GM19023 (cell line): ENCODE measurements around the gene GFY.

Source experiments
- ATAC-seq: cut with Tn5 transposase; IDR thresholded peaks from one replicate; pipeline ENCODE4 v1.9.1; 2021; ENCODE audit warnings: mild to moderate bottlenecking, moderate library complexity; ENCODE audit not compliant: unreplicated experiment

GFY gene

DNA sequence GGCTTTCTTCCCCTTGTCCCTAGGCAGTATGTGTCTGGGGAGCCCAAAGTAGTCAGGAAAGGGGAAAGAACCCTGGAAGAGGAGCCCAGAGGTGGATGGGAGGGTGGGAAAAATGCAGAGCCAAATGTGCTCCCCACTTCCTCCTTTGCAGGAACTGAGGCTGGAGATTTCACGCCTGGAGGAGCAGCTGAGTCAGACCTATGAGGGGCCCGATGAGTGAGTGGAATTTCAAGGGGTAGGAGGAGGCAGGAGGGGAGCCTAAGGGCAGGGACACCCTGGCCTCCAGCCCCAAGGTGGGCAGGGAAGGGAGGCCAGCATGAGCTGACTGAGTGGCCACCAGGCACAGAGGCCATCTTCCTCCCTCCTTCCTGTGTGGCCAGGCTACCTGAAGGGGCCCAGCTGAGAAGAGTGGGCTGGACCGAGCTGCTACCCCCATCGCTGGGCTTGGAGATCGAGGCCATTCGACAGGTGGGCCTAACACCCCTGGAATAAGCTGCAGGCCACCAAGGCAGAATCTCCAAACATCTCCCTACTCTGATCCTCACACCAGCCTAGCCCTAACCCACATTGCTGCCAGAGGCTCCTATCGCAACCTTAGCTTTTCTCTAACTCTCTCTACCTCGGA lies 16.3 kb upstream of the GFY start:
- no peak for ATAC-seq

DNA sequence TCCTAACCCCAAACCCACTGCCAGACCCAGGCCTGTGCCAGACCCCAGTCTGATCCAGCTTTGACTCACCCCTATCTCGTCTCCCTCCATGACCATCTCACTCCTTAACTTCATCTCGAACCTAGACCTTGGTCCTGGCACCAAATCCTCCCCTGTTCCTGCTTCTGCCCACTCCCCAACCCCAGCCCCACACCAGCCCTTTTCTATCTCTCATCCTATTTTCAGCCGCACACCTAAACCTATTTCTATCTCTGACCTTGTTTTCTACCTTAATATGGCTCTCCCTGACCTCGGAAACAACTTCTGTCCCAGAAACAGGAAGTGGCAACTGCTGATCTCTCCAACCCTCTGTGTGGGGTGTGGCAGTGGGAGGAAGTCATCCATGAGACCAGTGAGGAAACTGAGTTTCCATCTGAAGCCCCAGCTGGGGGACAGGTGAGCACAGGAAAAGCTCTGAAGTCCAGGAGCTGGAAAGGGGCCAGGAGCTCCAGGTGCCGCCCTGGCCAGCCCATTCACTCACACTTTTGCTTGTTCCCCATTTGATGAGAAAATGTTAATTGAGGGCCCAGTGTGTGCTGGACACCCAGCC lies 15.7 kb upstream of the GFY start:
- ATAC-seq: no peak

DNA sequence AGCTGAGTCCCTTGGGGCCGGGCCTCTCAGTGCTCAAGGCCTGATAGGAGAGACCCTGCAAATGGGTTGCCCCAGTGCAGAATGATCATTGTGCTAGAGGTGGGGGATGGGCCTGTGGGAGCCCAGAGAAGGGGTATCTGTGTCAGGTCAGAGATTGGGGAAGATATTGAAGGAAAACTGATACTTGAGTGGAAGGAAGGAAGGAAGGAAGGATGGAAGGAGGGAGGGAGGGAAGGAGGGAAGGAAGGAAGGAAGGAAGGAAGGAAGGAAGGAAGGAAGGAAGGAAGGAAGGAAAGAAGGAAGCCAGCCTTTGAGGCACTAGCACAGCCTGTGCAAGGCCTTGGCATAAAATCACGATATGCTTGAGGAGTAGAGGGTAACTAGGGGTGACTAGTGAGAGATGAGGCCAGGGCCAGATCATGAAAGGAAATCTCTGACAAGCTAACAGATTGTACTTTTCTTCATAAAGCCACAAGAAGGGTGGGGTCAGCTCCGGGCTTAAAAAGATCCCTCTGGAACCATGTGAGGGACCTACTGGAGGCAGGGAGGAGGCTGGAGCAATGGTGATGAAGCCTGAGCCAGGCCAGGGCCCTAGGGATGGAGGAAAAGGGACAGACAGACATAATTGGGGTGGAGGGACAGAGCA lies 13.4 kb upstream of the GFY start:
- ATAC-seq: no peak

DNA sequence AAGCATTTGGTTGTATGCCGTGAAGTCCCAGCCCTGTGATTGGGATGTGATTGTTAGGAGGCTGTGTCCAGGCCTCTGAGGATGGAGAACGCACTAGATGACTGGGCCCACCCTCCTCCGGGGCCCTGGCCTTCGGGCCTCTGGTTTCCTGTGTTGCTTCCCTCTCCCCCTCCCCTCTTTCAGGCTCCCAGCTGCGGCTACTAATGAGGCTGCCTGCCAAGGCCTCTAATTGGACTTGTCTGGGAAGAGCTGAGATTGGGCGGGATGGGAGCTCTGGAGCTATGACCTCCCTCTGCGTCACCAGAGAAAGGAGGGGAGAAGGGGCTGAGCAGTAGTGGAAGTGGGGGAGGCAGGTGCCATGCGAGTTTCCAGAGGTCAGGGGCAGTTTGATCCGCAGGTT lies 11.8 kb upstream of the GFY start:
- ATAC-seq: no peak

DNA sequence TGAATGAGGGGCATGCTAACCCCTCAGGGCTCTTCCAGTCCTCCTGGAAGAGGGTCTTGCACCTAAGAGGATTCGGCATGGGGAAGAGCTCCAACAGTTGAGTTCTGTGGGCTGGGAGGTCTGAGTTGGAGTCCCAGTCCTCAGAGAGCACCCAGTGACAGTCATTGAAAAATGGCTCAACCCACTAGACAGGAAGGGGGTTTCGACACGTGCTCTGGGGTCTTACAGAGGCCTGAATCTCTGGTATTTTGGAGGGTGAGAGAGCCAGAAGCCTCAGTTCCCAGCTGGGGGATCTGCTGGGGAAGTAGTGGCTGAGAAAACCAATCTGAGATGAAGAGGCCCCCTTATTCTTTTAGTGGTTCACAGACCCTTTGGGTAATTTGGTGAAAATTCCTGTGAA lies 10.9 kb upstream of the GFY start:
- ATAC-seq: no peak

DNA sequence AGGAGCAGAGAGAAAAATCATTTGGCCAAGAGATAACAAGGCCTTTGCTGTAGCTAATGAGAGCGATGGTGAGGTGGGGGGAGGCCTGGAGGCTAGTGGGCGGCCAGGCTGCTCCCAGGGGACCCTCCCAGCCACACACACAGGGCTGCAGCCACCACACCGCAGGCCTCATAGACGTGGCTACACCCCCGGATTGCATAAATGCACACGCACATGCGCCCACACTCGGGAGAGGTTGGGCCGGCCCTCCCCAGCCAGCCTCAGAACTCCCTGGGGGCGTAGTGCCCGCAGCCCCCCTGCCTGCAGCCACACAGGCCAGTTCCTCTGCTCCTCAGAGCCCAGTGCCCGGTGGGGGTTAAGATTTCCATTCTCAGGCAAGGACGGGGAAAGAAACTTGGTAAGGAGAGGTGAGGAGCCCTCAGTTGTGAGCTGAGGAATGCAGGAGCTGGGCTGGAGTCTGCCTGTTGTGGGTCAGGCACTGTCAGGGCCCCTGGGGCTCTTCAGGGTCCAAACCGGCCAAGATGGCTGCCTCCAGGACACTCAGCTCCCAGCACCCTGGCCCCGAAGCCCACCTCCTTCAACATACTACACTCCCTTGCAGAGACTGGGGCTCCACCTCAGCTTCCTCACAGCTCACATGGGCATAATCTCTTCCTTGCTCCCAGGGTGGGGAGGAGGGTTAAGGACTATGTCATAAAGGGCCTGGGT lies 9.9 kb upstream of the GFY start:
- no peak for ATAC-seq

DNA sequence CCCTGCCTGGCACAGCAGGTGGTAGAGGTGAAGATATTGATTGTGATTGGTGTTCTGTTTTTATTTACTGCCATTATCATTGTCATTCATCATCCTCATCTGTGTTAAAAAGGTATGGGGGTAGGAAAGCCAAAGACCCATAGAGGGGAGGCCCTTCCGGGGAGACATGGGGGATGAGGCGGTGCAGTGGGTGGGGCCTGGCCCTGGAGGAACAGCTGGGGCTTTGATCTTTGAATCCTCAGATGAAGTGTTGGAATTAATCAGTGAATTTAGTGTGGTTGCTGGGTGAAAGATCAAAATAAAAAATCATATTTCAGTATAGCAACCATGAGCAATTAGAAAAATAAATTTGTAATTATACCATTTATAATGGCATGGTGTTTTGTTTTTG lies 9.4 kb upstream of the GFY start:
- no peak for ATAC-seq

DNA sequence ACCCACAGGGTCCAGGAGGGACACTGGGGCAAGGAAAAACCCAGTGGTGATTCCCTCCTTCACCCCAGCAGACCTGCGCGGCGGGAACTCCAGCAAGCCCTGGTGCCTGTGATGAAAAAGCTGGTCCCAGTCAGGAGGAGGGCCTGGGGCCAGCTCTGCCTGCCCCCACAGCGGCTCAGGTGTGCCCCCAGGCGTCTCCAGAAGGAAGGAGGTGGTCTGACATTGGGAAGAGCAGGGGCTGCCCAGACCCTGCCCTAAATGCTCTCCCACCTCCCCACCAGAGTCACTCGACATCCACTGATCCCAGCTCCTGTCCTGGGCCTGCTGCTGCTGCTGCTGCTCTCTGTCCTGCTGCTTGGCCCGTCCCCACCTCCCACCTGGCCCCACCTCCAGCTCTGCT lies 8.1 kb upstream of the GFY start:
- ATAC-seq: no peak

DNA sequence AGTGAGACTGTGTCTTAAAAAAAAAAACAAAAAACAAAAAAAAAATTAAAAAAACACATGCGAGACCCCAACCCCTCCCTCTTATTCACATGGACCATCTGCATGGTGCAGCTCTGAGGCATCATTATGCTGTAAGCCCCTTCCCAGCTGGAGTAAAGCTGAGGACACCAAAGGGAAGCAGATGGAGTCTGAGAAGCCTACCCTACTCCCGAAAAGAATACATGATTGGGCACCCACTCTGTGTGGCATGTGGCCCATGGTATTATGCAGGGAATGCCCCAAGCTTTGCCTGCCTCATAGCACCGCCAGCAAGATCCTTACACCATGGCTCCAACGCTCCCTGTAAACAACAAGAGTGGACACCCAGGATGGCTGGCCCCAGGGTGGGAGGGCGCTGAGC lies 6.7 kb upstream of the GFY start:
- no peak for ATAC-seq

DNA sequence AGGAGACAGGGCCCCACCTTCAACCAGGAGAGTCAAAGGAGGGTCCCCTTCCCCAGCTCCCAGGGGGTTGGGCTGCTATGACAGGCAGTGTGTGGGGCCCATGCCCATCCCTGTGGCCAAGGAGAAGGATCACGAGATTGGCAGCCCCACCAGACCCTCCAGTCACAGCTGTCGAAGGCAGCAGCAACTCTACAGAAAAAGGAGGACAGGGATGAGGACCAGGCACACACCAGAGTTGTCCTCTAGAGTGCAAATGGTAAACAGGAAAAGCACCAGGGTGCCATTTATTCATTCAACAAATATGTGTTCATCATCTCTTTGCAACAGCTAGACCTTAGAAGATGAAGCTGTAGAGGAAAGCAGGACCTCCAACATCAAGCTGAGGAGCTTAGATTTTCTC lies 6.0 kb upstream of the GFY start:
- ATAC-seq: no peak

DNA sequence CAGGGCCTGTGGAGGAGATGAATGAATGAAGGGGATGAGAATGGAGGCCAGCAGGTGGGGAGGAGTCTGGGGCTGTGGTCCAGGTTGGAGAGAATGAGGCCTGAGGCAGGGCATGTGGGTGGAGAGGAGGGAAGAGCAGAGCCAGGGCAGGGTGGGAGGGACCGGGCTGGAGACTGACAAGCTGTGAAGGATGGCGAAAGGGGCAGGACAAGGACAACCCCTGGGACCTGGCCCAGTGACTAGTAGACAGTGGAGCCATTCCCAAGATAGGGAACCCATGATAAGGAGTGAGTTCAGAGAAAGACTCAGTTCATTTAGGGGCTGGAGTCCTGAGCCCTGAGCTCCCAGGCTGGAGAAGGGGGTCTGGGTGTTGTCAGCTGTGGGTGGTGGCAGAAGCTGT lies 5.0 kb upstream of the GFY start:
- ATAC-seq: no peak

DNA sequence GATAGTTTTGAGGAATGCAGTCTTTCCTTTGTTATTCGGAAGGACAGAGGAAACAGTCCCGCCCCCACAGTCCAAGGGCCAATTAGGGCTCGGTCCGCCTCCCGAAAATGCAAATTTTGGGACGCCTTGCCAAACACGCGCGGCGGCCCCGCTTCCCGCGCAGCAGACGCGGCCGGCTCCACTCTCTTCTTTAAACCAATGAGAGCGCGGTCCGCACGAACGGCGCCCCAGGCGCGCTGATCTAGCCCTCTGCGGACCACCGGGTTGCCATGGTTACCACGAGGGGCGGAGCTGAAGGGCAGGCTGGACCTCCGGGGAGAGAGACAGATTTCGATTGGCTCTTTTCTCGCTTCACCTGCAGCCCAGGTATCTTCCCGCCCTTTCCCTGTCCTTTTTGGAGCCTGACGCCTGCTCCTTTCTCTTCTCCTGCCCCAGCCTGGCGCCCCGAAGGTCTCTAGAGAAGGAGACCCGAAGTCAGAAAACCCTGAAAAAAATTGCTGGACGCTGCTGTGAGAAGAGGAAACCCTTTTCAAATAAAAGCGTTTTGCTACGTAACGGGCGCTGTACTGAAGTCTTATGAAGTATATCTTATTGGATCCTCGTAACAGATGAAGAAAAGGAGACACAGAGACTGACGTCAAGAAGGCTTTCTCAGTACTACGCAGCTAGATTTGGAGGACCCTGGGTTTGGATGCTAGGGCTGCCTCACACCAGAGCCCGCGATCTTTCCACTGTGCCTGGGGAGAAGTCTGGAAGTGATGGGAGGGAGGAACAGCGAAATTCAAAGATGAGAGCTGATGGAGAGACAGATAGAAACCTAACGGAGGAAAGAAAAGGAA lies 3.9 kb upstream of the GFY start:
- no peak for ATAC-seq

DNA sequence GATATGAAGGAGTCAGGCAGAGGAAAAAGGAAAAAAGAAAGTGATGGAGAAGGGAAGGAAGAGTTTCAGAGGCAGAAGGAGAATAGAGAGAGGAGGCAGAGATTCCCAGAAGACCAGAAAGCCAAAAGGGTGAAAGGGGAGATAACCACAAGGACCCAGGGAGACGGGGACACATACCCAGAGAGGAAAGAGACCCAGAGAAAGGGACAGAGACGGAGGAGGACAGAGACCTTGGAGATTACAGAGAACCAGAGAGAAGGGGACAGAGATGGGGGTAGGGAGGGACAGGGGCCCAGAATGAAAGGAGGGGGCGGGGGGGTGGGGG lies 3.3 kb upstream of the GFY start:
- ATAC-seq: no peak

DNA sequence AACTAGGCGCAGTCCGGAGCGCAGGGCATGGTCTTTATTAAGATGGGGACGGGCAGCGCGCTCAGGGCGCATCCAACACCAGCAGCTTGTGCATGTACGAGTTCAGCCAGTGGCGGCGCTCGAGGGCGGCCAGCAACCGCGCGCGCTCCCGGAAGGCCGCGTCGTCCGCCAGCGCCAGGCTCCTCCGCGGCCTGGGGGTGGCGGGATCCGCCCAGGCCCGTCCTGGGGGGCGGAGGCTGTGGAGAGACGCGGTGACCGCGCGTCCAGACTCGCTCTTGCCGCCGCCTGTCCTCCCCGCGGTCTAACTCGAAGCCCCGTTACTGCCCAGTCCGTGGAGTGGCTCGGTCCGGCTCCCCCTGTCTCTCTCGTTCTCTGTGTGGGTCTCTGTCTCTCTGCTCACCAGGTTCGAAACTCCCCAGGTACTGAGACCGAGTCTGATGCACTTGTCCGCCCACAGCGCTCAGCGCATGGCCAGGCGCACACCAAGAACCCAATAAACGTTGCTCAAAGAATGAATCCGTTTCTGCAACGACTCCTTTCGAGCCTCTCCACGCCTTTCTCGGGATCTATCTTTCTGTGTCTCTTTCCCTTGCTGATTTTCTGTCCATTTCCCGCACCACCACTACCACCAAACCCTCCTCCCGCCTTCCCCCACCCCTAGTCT lies 2.6 kb upstream of the GFY start:
- ATAC-seq: no peak

DNA sequence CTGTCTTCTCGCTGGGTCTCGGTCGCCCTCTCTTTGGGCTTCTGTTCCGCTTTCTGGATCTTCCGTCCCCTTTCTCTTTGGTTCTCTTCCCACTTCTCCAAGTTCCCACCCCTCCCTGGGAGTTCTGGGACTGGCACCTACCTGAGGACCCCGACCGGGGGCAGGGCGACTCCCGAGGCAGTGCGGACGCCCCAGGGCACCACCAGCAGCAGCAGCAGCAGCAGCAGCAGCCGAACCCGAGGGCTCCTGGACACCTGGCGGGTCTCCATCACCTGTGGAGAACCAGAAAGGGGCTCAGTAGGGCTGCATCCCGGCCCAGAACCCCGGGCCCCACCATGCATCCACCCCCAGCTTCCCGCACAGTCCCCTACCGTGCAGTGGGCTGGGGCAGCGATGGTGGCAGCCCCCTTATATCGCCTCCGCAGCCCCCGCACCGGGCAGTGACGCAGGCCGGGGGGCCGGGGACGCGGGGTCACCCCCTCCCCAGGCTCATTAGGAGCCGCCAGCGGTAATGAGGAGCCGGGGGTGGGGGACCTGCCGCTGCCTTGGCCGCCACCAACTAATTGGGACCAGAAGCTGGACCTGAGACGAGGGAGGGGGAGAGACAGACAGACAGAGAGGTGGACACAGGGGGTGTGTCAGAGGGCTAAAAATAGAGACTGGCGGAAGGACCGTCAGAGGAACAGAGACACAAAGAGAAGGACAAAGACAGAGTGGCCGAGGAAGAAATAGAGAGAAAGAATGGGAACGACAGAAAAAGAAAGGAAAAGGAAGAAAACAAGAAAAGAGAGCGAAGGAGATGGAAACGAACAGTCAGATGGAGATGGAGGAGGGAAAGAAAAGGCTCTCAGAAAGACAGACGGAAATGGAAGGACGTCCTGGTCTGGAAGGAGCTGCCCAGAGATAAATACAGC lies 1.9 kb upstream of the GFY start, which contains the start of gene PTH2:
Gene PTH2 (minus strand): TSS at position 371 of the 914 bp plus-strand sequence. CDS start 102 bp downstream, at position 269.
- ATAC-seq: no peak

DNA sequence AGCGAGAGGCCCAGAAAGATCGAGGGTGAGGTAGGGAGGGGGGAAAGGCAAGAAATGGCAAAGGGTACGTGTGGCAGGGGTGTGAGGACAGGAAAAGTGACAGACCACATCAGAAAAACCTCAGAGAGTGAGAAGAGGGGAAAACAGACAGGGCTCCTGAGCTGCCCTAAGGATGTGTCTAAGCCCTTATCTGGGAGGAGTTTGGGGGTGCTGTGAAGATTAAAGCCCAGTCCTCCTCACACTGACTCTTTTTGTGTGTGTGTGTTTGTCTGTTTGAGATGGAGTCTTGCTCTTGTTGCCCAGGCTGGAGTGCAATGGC lies 1.2 kb upstream of the GFY start:
- no peak for ATAC-seq

DNA sequence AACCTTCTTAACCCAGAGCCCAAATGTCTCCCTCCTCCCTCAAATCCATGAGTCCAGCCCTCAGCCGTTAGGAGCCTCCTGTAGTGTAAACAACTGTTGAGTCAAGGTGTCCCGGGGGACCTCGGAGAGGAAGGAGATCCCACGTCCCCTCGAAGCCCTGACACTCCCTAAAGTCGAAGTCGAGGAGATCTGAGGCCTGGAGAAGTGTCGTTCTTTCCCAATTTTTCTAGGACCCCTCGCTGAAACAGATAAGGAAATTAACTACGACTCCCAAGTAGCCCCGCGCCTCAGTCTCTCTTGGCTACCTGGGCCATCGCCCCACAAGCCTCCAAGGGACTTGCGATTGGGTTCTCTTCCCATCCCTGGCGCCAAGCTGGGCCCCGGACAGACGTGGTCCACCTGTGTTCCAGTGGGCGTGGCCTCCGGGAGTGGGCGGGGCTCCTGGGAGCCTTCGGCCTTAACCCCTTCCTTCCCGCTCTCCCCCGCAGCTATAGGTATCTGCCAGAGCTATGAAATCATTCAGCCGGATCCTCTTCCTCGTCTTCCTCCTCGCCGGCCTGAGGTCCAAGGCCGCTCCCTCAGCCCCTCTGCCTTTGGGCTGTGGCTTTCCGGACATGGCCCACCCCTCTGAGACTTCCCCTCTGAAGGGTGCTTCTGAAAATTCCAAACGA lies 869 bp downstream of the GFY start:
- ATAC-seq: no peak

DNA sequence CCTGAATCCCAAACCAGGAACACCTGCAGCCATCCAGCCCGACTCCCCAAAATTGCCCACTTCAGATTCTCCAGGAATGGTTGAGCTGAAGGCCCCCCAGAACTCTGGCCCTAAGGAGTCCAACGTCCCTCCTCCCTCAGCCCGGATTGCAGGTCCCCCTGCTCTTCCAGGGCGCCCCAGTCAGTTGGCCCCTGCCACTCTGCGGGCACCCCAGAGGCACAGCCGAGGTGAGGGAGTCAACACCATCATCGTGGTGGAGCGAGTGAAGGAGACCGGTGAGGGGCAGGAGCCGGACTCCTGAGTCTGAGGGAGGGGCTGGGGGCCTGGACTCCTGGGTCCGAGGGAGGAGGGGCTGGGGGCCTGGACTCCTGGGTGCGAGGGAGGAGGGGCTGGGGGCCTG lies 2.2 kb downstream of the GFY start:
- no peak for ATAC-seq

DNA sequence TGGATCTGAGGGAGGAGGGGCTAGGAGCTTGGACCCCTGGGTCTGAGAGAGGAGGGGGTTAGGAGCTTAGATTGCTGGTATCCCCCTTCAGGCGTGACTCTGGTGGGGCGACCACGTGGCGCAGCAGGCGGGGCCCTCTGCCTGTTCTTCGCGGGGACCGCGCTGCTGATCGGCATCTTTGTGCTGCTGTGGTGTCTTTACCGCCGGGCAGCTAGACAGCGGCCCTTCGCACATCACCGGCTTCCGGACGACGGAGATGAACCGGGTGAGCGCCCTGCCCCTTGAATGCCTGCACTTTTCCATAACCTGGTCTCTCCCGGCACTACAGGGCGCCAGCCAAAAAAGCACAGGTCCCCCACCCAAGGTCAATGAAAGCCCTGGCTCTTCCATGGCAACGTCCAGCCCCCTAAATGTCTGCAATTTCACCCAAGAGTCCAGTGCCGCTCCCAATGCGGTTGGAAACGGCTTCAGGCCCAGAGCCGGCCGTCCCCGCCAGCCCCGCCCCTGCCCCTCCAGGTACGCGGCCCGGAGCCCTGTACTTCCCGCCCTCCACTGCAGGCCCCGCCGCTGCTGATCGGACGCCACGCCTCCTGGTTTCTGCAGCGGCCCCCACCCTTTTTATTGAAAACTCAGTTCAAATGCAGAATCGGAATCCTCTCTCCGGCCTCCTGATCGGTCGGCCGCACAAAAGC lies 2.8 kb downstream of the GFY start:
- no peak for ATAC-seq
